OCI-LY3 (cell line): ENCODE measurements around the gene MYH7.

Experiments
- H2AFZ ChIP-seq: fragments of 200-600, 300-600 bp; shearing (Covaris generic); 2 replicates; pipeline ENCODE4 v1.6.0; 2014; ENCODE audit warnings: antibody characterized with exemption, low read depth, low read length
- H3K27ac ChIP-seq: fragments of 200-600, 300-600 bp; sonication (generic); 2 replicates; pipeline ENCODE4 v1.5.1; 2014; ENCODE audit warnings: mild to moderate bottlenecking, low read length, moderate library complexity, mixed read lengths
- H3K27me3 ChIP-seq: fragments of 200-600, 300-600 bp; sonication (generic); 2 replicates; pipeline ENCODE4 v1.6.1; 2014; ENCODE audit warnings: low read depth, low read length, mixed read lengths
- H3K36me3 ChIP-seq: fragments of 200-600, 300-600 bp; sonication (generic); replicated peaks from 2 replicates; pipeline ENCODE3; 2014; ENCODE audit warnings: low read depth, low read length, mixed read lengths
- H3K4me1 ChIP-seq: fragments of 300-600, 200-600 bp; sonication (generic); 2 replicates; pipeline ENCODE4 v1.6.1; 2014; ENCODE audit warnings: low read length, mixed read lengths
- H3K4me2 ChIP-seq: fragments of 200-600, 300-600 bp; sonication (generic); 2 replicates; pipeline ENCODE4 v1.6.1; 2014; ENCODE audit warnings: low read length, mixed read lengths
- H3K4me3 ChIP-seq: fragments of 300-600, 200-600 bp; sonication (generic); 2 replicates; pipeline ENCODE4 v1.5.1; 2014; ENCODE audit warnings: antibody characterized with exemption, mild to moderate bottlenecking, low read length, moderate library complexity
- H3K79me2 ChIP-seq: fragments of 300-600, 200-600 bp; shearing (Covaris generic); 2 replicates; pipeline ENCODE4 v1.6.1; 2014; ENCODE audit warnings: mild to moderate bottlenecking, low read length, mixed read lengths
- H3K9ac ChIP-seq: fragments of 300-600, 200-600 bp; shearing (Covaris generic); 2 replicates; pipeline ENCODE4 v1.6.0; 2014; ENCODE audit warnings: mild to moderate bottlenecking, low read length, moderate library complexity
- H3K9me3 ChIP-seq: fragments of 200-600, 300-600 bp; shearing (Covaris generic); 2 replicates; pipeline ENCODE4 v1.6.1; 2014; ENCODE audit warnings: low read length, mixed read lengths; ENCODE audit not compliant: insufficient read depth
- H4K20me1 ChIP-seq: fragments of 200-600, 300-600 bp; sonication (generic); 2 replicates; pipeline ENCODE4 v1.6.1; 2016; ENCODE audit warnings: low read length, mixed read lengths; ENCODE audit not compliant: insufficient read depth
- CTCF ChIP-seq: fragments of 200-600, 300-600 bp; sonication (generic); IDR thresholded peaks from 2 replicates; pipeline ENCODE4 v1.5.1; 2014; ENCODE audit warnings: antibody characterized with exemption, low read length, low read depth
- EZH2phosphoT487 ChIP-seq: fragments of 200-600 bp; shearing (Covaris generic); IDR thresholded peaks from 2 replicates; pipeline ENCODE4 v1.6.1; 2018; ENCODE audit warnings: antibody characterized with exemption, mixed run types, low read depth

MYH7 gene

GRCh38 chr14:23452237-23452636 lies 16.8 kb upstream of the MYH7 start:
- Histone ChIP-seq H3K36me3 (no peaks in the 10 kb centered on the region), H3K4me3 (no peak overlapping the region), H3K79me2 (no peaks in the 10 kb centered on the region), H4K20me1 (no peaks in the 10 kb centered on the region), H3K27me3 (0 out of 2 replicates have a peak, but pooled peaks cover 3% of the 10 kb centered on the region), H2AFZ (no peak overlapping the region), H3K4me1 (peaks cover 4% of the 10 kb centered on the region; the same call in 1 of the 2 replicates), H3K9ac (no peak overlapping the region), H3K27ac (no peak overlapping the region), H3K4me2 (no peak overlapping the region), H3K9me3 (no peaks in the 10 kb centered on the region)
- TF ChIP-seq EZH2phosphoT487 = no peak
- no peak for TF ChIP-seq CTCF

- Histone ChIP-seq H3K9me3 (no peaks in the 10 kb centered on the region), H4K20me1 (no peaks in the 10 kb centered on the region), H3K4me2 (no peak overlapping the region), H3K27ac (no peak overlapping the region), H3K9ac (no peak overlapping the region), H3K4me1 (peaks cover 4% of the 10 kb centered on the region; the same call in 1 of the 2 replicates), H2AFZ (no peak overlapping the region), H3K79me2 (no peaks in the 10 kb centered on the region), H3K4me3 (no peak overlapping the region), H3K27me3 (0 out of 2 replicates have a peak, but pooled peaks cover 3% of the 10 kb centered on the region), H3K36me3 (no peaks in the 10 kb centered on the region)
- TF ChIP-seq EZH2phosphoT487 (no peak), CTCF (no peak)
Observed at GRCh38 chr14:23450379-23450778, 14.9 kb upstream of the MYH7 start.

- Histone ChIP-seq H3K79me2 (no peaks in the 10 kb centered on the region), H3K9ac (no peak overlapping the region), H4K20me1 (no peaks in the 10 kb centered on the region), H3K4me3 (no peak overlapping the region), H3K27me3 (0 out of 2 replicates have a peak, but pooled peaks cover 3% of the 10 kb centered on the region), H3K27ac (no peak overlapping the region), H3K4me2 (no peak overlapping the region), H3K4me1 (peaks cover 4% of the 10 kb centered on the region; the same call in 1 of the 2 replicates), H3K9me3 (no peaks in the 10 kb centered on the region), H2AFZ (no peak overlapping the region), H3K36me3 (no peaks in the 10 kb centered on the region)
- TF ChIP-seq CTCF (no peak), EZH2phosphoT487 (no peak)
Observed at GRCh38 chr14:23449314-23449713, 13.9 kb upstream of the MYH7 start.

- Histone ChIP-seq H3K36me3 (no peaks in the 10 kb centered on the region), H3K27ac (no peak overlapping the region), H3K4me1 (peaks cover 4% of the 10 kb centered on the region; the same call in 1 of the 2 replicates), H3K9me3 (no peaks in the 10 kb centered on the region), H3K27me3 (0 out of 2 replicates have a peak, but pooled peaks cover 3% of the 10 kb centered on the region), H4K20me1 (no peaks in the 10 kb centered on the region), H3K79me2 (no peaks in the 10 kb centered on the region), H3K4me2 (no peak overlapping the region), H3K9ac (no peak overlapping the region), H2AFZ (no peak overlapping the region), H3K4me3 (no peak overlapping the region)
- no peak for TF ChIP-seq CTCF
- TF ChIP-seq EZH2phosphoT487 = no peak
Observed at GRCh38 chr14:23447361-23448350, 12.2 kb upstream of the MYH7 start.
